HT1080 (cell line): ENCODE measurements around the gene MARCHF7. TPM values are rescaled to one million over a fixed set of nuclear protein-coding genes. Genes with fewer than 3 reads are reported as not detected.

Experiments
- DNase-seq: peaks from one replicate; pipeline ENCODE4 v3.0.0-alpha.2; 2015; ENCODE audit warnings: low read depth
- total RNA-seq: library from RNA; depleted of rRNA; stranded (reverse); fragments of >200 nt; shearing (Covaris generic); gene quantifications from 2 replicates; pipeline ENCODE4 v1.2.3, GENCODE V29; 2014; rRNA removed

Gene MARCHF7
- total RNA-seq, 1 experiment from 2014 or later: 84.1 TPM

- no peak for DNase-seq
Observed at GRCh38 chr2:159759577-159759976, 47.3 kb downstream of the MARCHF7 start.

GRCh38 chr2:159760326-159760725 is 48.0 kb downstream of the MARCHF7 start:
- no peak for DNase-seq

GRCh38 chr2:159762075-159762474 is 49.8 kb downstream of the MARCHF7 start:
- DNase-seq: no peak

Other genes with a start within 250 kb of the MARCHF7 start
- 4.4 and 5.9 TPM in 2 replicates for gene BAZ2B, start 96.0 kb upstream of the MARCHF7 start, total RNA-seq
- 2.6 and 4.9 TPM in 2 replicates for gene CD302, start 85.7 kb downstream of the MARCHF7 start, total RNA-seq
- 0.18 and 0.37 TPM in 2 replicates for gene LY75, start 192.2 kb downstream of the MARCHF7 start, total RNA-seq